Mesodermal cell (in vitro differentiated cells): ENCODE measurements around the gene GFAP.

Experiments
- H3K27ac ChIP-seq: 2 replicates; pipeline ENCODE4 v1.7.0; 2013; ENCODE audit warnings: mild to moderate bottlenecking, low read depth, low read length, moderate library complexity; ENCODE audit not compliant: severe bottlenecking
- H3K36me3 ChIP-seq: 2 replicates; pipeline ENCODE4 v1.7.1; 2013; ENCODE audit warnings: mild to moderate bottlenecking, low read length, moderate library complexity; ENCODE audit not compliant: control insufficient read depth, insufficient read depth
- H3K4me1 ChIP-seq: one replicate; pipeline ENCODE4 v1.7.1; 2013; ENCODE audit warnings: mild to moderate bottlenecking, low read length; ENCODE audit not compliant: insufficient read depth, control insufficient read depth, poor library complexity, severe bottlenecking
- H3K4me3 ChIP-seq: 2 replicates; pipeline ENCODE4 v1.7.0; 2013; ENCODE audit warnings: low read length, control low read depth, mild to moderate bottlenecking; ENCODE audit not compliant: insufficient read depth, poor library complexity, severe bottlenecking; ENCODE audit errors: extremely low read depth
- H3K9me3 ChIP-seq: 2 replicates; pipeline ENCODE4 v1.7.1; 2013; ENCODE audit warnings: mild to moderate bottlenecking, low read length, moderate library complexity; ENCODE audit not compliant: control insufficient read depth
- WGBS, 2 experiments: methylation state at CpG; one replicate each; pipeline ENCODE4 v1.1.5; 2013; ENCODE audit warnings: missing lambda C conversion rate in 2 of 2; ENCODE audit not compliant: insufficient coverage in 2 of 2; 5-methylcytosine and 5-hydroxymethylcytosine counted together

The GFAP gene

GRCh38 chr17:44921122-44921882 is 6.0 kb upstream of the GFAP start:
- WGBS, 2 experiments, result 45 to 52% methylated on average over 9 to 11 of the region's 11 CpGs
- Histone ChIP-seq H3K4me3 (no peak overlapping the region), H3K27ac (no peak overlapping the region), H3K36me3 (peaks cover 7% of the 10 kb centered on the region), H3K4me1 (no peaks in the 10 kb centered on the region), H3K9me3 (no peaks in the 10 kb centered on the region)

DNA sequence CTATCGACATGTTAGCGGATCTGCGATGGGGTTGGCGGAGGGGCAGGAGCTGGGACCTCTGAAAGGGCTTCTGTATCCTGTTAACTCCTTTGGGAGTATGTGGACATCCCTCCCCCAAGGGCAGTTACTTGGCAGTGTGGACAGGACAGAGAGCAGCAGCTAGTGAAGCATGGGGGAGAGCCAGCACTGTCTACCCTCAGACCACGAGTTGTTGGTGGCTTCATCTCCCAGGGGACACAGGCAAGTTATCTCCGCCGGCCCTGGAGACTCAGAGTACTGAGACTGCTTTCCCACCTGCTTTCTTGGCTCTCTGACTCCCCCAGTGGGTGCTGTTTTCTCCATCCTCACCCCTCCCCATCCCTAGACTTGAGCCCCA is 5.3 kb upstream of the GFAP start:
- Histone ChIP-seq H3K4me3 (no peak overlapping the region), H3K27ac (no peak overlapping the region), H3K36me3 (no peaks in the 10 kb centered on the region), H3K4me1 (no peaks in the 10 kb centered on the region), H3K9me3 (no peaks in the 10 kb centered on the region)
- WGBS, 2 experiments, result 87 to 91% methylated on average over 7 of the region's 7 CpGs

DNA sequence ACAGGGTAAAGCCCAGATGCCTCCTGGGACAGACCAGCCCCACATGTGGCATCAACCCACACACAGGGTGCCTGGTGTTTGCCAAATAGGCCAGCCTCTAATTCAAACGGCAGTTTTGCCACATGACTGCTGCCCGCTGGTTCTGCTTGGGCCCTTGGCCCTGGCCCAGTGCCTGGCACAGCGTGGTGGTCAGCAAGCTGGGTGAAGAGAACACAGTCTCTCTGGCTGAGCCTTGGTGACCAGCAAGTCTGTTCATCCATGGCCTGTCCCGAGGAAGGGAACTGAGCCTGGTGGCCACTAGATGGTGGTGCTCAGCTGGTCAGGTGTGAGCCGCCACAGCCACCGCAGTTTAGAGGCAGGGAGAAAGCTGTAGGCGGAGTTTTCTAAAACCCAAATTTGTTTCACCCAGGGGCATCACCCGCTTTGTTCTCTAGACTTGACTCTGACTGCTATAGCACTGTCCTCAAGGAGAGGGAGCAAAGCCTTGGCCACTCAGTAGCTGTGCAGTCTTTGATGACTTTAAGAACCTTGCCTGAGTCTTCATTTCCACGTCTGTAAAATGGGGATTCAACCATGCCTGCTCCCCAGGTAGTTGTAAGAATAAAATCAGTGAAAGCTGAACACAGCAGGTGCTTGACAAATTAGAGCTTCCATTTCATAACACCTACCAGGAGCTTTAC is 4.7 kb upstream of the GFAP start:
- H3K4me3 ChIP-seq, result no peak overlapping the region
- WGBS, 2 experiments, result 25% methylated on average over 7 of the region's 9 CpGs
- no peaks in the 10 kb centered on the region for H3K9me3 ChIP-seq
- H3K27ac ChIP-seq, result no peak overlapping the region
- no peaks in the 10 kb centered on the region for H3K36me3 ChIP-seq
- no peaks in the 10 kb centered on the region for H3K4me1 ChIP-seq

- H3K4me3 ChIP-seq, result no peak overlapping the region
- 67 to 72% methylated on average over 1 to 2 of the region's 2 CpGs for WGBS, 2 experiments
- H3K9me3 ChIP-seq, result no peaks in the 10 kb centered on the region
- no peaks in the 10 kb centered on the region for H3K36me3 ChIP-seq
- H3K4me1 ChIP-seq, result no peaks in the 10 kb centered on the region
- no peak overlapping the region for H3K27ac ChIP-seq
Observed at GRCh38 chr17:44919411-44919810, 4.1 kb upstream of the GFAP start.

DNA sequence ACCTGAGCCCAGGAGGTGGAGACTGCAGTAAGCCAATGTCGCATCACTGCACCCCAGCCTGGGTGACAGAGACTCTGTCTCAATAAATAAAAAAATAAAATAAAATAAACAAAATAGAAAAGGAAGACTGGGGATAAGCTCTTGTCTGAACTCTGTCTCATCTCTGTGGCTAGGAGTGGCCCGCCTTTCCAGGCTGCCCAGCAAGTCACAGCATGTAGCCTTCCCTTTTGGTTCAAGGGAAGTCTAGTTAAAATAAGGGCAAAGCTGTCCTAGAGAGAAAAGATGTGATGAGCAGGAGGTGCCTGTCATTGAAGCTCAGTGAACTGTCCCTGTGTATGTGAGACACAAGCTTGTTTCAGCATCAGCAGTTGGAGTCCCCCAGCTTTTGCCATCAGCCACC is 2.7 kb upstream of the GFAP start:
- no peaks in the 10 kb centered on the region for H3K4me1 ChIP-seq
- no peaks in the 10 kb centered on the region for H3K36me3 ChIP-seq
- no peak overlapping the region for H3K4me3 ChIP-seq
- H3K27ac ChIP-seq, result no peak overlapping the region
- 85 to 100% methylated on average over 1 of the region's 2 CpGs for WGBS, 2 experiments
- no peaks in the 10 kb centered on the region for H3K9me3 ChIP-seq

GRCh38 chr17:44917456-44917855 is 2.2 kb upstream of the GFAP start:
- Histone ChIP-seq H3K27ac (no peak overlapping the region), H3K4me3 (no peak overlapping the region), H3K4me1 (no peaks in the 10 kb centered on the region), H3K36me3 (no peaks in the 10 kb centered on the region), H3K9me3 (no peaks in the 10 kb centered on the region)
- WGBS, 2 experiments, result 92 to 96% methylated on average over 6 of the region's 6 CpGs

DNA sequence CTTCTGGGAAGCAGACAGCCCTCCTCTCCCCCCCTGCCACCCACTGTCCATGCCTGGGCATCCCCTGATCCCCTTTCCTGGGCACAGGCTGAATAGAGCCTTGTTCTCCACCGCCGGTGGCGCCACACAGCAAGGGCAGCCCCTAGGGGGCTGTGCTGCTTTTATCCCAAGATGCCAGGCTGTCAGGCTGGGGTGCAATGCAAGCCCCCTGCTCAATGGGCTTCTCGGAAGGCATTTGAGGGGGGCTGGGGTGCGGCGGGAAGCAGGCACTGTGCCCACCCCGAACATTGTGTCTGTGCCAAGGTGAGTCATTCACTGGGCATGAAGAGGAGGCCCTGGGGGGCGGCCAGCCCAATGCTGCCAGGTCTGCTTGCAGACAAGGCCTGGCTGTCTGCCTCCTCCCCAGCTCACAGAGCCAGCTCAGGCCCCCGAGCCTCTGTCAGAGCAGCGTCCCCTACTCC is 1.5 kb upstream of the GFAP start:
- Histone ChIP-seq H3K4me1 (no peaks in the 10 kb centered on the region), H3K4me3 (no peak overlapping the region), H3K36me3 (no peaks in the 10 kb centered on the region), H3K9me3 (no peaks in the 10 kb centered on the region), H3K27ac (no peak overlapping the region)
- 90 to 95% methylated on average over 7 of the region's 10 CpGs for WGBS, 2 experiments

- H3K9me3 ChIP-seq, result no peaks in the 10 kb centered on the region
- WGBS, 2 experiments, result 89 to 94% methylated on average over 9 to 10 of the region's 11 CpGs
- no peaks in the 10 kb centered on the region for H3K4me1 ChIP-seq
- H3K27ac ChIP-seq, result no peak overlapping the region
- H3K36me3 ChIP-seq, result no peaks in the 10 kb centered on the region
- no peak overlapping the region for H3K4me3 ChIP-seq
Observed at GRCh38 chr17:44915862-44916780, 821 bp upstream of the GFAP start.

- Histone ChIP-seq H3K4me3 (no peak overlapping the region), H3K4me1 (peaks cover 6% of the 10 kb centered on the region), H3K36me3 (no peaks in the 10 kb centered on the region), H3K9me3 (no peaks in the 10 kb centered on the region), H3K27ac (no peak overlapping the region)
- WGBS, 2 experiments, result 90 to 91% methylated on average over 14 to 19 of the region's 19 CpGs
Observed at GRCh38 chr17:44914698-44915271, 515 bp downstream of the GFAP start.

DNA sequence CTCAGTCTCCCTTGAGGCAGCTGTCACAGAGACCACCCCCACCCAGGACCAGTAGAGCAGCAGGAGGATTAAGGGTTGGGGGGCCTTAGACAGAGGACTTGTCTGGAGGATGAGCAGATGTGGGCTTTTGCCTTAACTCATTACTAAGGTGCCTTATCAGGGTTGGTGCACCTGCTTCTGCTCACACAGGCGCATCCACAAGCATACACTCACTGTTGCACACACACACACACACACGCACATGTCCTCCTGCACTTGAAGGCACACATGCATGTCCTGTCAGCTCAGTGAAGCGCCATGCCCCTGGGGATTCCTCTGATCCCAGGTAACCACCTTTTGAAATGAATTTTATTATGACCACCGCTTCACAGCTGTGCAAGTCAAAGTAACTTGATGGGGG is 1.2 kb downstream of the GFAP start:
- H3K4me3 ChIP-seq, result no peak overlapping the region
- no peaks in the 10 kb centered on the region for H3K9me3 ChIP-seq
- no peaks in the 10 kb centered on the region for H3K36me3 ChIP-seq
- H3K4me1 ChIP-seq, result peaks cover 12% of the 10 kb centered on the region
- no peak overlapping the region for H3K27ac ChIP-seq
- 94 to 100% methylated on average over 3 to 4 of the region's 4 CpGs for WGBS, 2 experiments
